GM18519 (cell line): ENCODE results near the gene OR3A3.

Source experiments
- ATAC-seq: cut with Tn5 transposase; IDR thresholded peaks from one replicate; pipeline ENCODE4 v1.9.1; 2021; ENCODE audit warnings: mild to moderate bottlenecking, moderate library complexity; ENCODE audit not compliant: unreplicated experiment, low FRiP score

The OR3A3 gene

DNA sequence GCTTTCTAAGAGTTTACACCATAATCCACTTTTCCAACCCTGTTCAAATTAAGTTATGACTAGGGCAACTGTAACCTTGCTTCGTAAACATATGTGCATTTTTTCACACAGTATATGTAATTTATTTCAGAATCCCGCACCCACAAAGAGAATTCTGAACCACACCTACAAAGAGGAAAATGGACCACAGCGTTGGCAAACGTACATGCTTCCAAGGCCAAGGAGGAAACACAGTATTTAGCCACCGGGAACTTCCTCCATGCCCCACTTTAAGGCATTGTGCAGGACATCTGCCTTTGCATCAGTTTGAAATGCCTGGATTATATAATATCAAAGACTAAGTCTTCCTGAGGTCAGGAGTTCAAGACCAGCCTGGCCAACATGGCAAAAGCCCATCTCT lies 58.4 kb downstream of the OR3A3 start:
- no peak for ATAC-seq

DNA sequence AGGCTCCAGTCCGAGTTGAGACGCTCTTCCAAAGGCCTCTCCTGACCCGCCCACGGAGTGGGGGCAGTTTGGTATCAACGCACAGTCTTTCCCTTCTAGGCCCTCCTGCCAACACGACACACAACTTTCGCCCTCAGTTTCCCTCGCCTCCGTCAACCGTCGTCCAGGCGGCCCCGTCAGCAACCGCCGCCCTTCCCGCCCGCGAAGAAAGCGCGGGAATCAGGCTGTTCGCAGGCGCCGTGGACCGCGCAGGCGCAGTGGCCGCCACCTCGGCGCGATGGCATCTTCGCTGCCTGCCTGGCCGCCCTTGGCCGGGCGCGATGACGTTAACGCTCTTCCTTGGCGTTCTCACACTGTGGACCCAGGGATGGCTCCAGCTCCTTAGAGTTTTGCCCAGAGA lies 60.4 kb downstream of the OR3A3 start, which contains the start of gene SPATA22:
TSS of gene SPATA22 (minus strand) at position 221 of the 400 bp plus-strand sequence. CDS start 2,494 bp downstream, outside the sequence.
- ATAC-seq, result no peak

DNA sequence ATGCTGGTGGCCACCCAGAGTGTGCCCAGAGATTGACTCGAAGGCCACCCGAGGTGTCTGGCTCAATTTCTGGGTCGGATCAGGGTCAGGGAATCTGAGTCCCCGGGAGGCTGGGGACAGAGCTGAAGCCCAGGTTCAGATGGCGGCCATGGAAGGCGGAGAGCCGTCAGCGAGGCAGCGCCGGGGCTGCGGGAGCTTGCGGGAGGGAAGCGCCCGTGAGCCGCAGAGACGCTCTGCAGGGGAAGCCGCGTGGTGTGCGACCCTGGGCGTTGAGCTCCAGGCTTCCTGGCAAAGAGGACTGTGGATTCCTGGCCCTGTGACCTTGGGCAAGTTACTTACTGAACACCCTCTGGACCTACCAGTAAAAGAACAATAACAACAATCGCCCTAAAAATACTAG lies 61.0 kb downstream of the OR3A3 start:
- no peak for ATAC-seq
